Measurements from ENCODE around the gene METTL22. TPM values are rescaled to one million over a fixed set of nuclear protein-coding genes. Genes with fewer than 3 reads are reported as not detected.

Gene METTL22, protein sequence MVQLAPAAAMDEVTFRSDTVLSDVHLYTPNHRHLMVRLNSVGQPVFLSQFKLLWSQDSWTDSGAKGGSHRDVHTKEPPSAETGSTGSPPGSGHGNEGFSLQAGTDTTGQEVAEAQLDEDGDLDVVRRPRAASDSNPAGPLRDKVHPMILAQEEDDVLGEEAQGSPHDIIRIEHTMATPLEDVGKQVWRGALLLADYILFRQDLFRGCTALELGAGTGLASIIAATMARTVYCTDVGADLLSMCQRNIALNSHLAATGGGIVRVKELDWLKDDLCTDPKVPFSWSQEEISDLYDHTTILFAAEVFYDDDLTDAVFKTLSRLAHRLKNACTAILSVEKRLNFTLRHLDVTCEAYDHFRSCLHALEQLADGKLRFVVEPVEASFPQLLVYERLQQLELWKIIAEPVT
- total RNA-seq (10 to 100 TPM; 23.9 to 30.2 TPM), total RNA-seq (13.1 to 16.5 reads per million in 2 donors)

GRCh38 chr16:8621572-8622314 lies at the start of gene METTL22:
TSS of gene METTL22 (plus strand) at chr16:8621698. CDS start at chr16:8625666, 3,968 bp downstream.
- Mint-ChIP-seq H3K27me3 (peaks cover 14% of the 10 kb centered on the region), H3K36me3 (ENCODE audit: low read depth) (peaks cover under 1% of the 10 kb centered on the region), H3K27ac (peak within 1 kb of the TSS; percentile 94), H3K4me1 (peaks cover 13% of the 10 kb centered on the region), H3K4me3 (peak within 1 kb of the TSS; percentile 93)
- ATAC-seq (peak; percentile 99), DNase-seq (peak; percentile 86 to 96 (median 92))
- no peaks in the 10 kb centered on the region for H3K9me3 ChIP-seq (ENCODE audit: control insufficient read depth, low read length, poor library complexity, severe bottlenecking)

DNA sequence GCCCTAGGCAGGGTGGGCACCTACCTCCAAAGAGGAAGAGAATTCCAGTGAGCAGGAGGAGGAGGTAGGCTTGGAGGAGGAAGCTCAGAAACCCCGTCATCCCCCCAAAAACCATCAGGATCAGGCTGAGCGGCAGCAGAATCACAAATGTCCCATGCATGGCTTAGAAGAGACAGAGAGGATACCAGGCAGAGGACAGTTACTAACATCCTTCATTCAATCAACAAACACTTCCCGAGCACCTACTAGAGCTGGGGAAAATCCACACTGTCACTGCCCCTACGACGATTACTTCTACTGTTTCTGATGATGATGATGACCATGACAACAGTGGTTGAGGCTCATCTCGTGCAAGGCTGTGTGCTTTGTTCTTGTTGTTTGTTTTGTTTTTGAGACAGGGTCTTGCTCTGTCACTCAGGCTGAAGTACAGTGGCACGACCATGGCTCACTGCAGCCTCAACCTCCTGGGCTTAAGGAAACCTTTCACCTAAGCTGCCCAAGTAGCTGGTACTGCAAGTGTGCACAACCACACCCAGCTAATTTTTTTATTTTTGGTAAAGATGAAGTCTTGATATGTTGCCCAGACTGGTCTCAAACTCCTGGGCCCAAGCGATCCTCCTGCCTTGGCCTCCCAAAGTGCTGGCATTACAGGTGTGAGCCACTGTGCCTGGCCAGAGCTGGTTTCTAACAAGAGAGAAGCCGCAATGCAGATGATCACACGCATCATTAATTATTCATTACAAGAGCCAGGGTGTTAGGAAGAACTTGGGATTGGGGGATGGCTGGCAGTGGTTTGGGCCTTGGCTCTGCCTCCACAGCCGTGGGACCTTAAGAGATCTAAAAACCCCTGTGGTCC lies 49.2 kb upstream of the METTL22 start:
- Mint-ChIP-seq H3K27ac (no peak overlapping the region), H3K4me3 (no peak overlapping the region), H3K27me3 (peaks cover 74% of the 10 kb centered on the region), H3K36me3 (ENCODE audit: low read depth) (peaks cover 7% of the 10 kb centered on the region), H3K4me1 (peaks cover 7% of the 10 kb centered on the region)
- DNase-seq (no peak), ATAC-seq (no peak)
- H3K9me3 ChIP-seq (ENCODE audit: control insufficient read depth, low read length, poor library complexity, severe bottlenecking) = no peaks in the 10 kb centered on the region

DNA sequence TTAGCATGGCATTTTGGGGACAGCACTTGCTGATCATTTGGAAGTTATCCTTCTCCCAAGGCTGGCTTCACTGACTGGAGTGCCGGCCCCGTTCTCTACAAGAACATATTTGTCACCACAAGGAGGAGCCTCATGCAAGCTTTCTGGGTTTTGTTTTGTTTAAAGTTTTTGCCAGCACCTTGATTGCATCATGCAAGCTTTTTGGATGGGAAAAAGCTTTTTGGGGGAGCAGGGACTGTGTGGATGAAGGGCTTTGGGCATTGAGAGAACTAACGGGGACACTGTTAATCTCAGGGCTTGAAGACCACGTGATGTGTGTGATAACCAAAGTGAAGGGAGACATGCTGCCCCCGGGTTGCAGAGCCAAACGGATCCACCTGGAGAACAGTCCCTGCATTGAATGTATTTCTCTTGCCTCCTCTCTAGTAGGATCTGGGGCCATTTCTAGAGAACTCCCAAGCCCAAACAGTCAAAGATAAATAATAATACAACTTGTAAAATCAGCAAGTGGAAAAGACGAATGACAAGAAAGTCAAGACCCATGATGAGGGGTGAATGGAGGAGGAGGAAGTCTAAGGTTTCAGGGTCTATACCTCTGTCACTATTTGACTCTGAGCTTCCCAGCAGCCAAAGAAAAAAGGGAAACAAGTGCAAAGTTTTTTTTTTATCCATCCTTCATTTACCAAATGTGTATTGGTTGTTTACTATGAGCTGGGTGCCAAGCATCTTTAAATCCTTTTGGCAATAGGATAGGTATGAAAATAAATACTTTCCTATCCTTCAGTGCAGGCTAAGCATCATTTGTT lies 48.4 kb upstream of the METTL22 start:
- peaks cover 81% of the 10 kb centered on the region for H3K27me3 Mint-ChIP-seq
- peaks cover 7% of the 10 kb centered on the region for H3K4me1 Mint-ChIP-seq
- H3K27ac Mint-ChIP-seq = no peak overlapping the region
- ATAC-seq (no peak), DNase-seq (no peak)
- H3K36me3 Mint-ChIP-seq (ENCODE audit: low read depth) = peaks cover 7% of the 10 kb centered on the region
- H3K9me3 ChIP-seq (ENCODE audit: control insufficient read depth, low read length, poor library complexity, severe bottlenecking) = no peaks in the 10 kb centered on the region
- peak overlapping the region; percentile 36 for H3K4me3 Mint-ChIP-seq

- peaks cover 79% of the 10 kb centered on the region for H3K27me3 Mint-ChIP-seq
These were observed 46.1 kb upstream of the METTL22 start for GRCh38 chr16:8575399-8575798.

GRCh38 chr16:8576141-8577004 lies 45.1 kb upstream of the METTL22 start:
- no peaks in the 10 kb centered on the region for H3K9me3 ChIP-seq (ENCODE audit: control insufficient read depth, low read length, poor library complexity, severe bottlenecking)
- Mint-ChIP-seq H3K27me3 (peaks cover 70% of the 10 kb centered on the region), H3K4me3 (no peak overlapping the region), H3K36me3 (ENCODE audit: low read depth) (peaks cover 7% of the 10 kb centered on the region), H3K27ac (no peak overlapping the region), H3K4me1 (peaks cover 7% of the 10 kb centered on the region)
- DNase-seq (no peak), ATAC-seq (no peak)

More at GRCh38 chr16:8575399-8575798, 46.1 kb upstream of the METTL22 start:
- Mint-ChIP-seq H3K36me3 (ENCODE audit: low read depth) (peaks cover 7% of the 10 kb centered on the region), H3K4me3 (no peak overlapping the region), H3K4me1 (peaks cover 7% of the 10 kb centered on the region), H3K27ac (no peak overlapping the region)
- no peak for ATAC-seq
- DNase-seq = no peak
- H3K9me3 ChIP-seq (ENCODE audit: control insufficient read depth, low read length, poor library complexity, severe bottlenecking) = no peaks in the 10 kb centered on the region

DNA sequence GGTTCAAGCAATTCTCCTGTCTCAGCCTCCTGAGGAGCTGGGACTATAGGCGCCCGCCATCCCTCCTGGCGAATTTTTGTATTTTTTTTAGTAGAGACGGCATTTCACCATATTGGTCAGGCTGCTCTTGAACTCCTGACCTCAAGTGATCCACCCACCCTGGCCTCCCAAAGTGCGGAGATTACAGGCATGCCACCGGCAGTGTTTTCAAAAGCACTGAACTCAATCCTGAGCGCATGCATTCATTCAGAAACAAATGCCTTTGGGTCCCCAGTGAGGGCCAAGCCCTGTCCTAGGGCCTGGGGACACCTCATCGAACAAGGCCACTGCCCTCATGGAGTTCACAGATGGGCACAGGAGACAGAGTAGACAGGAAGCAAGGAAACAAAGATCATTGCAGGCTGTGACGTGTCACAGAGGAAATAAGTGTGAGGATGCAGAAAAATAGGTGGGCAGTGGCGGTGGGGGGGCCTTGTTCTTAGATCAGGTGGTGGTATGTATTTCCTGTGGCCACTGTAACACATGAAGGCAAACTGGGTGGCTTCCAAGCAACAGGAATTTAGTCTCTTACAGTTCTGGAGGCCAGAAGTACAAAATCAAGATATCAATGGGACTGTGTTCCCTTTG lies 43.7 kb upstream of the METTL22 start:
- H3K4me1 Mint-ChIP-seq = peaks cover 7% of the 10 kb centered on the region
- no peak overlapping the region for H3K4me3 Mint-ChIP-seq
- H3K9me3 ChIP-seq (ENCODE audit: control insufficient read depth, low read length, poor library complexity, severe bottlenecking) = no peaks in the 10 kb centered on the region
- no peak overlapping the region for H3K27ac Mint-ChIP-seq
- peaks cover 67% of the 10 kb centered on the region for H3K27me3 Mint-ChIP-seq
- DNase-seq (no peak), ATAC-seq (no peak)
- peaks cover 7% of the 10 kb centered on the region for H3K36me3 Mint-ChIP-seq (ENCODE audit: low read depth)

GRCh38 chr16:8579559-8579958 lies 41.9 kb upstream of the METTL22 start:
- DNase-seq (no peak), ATAC-seq (no peak)
- Mint-ChIP-seq H3K27me3 (peaks cover 62% of the 10 kb centered on the region), H3K36me3 (ENCODE audit: low read depth) (peaks cover 4% of the 10 kb centered on the region), H3K4me1 (peaks cover 5% of the 10 kb centered on the region), H3K27ac (no peak overlapping the region), H3K4me3 (no peak overlapping the region)
- H3K9me3 ChIP-seq (ENCODE audit: control insufficient read depth, low read length, poor library complexity, severe bottlenecking) = no peaks in the 10 kb centered on the region

- H3K36me3 Mint-ChIP-seq (ENCODE audit: low read depth) = peaks cover 3% of the 10 kb centered on the region
- no peaks in the 10 kb centered on the region for H3K4me1 Mint-ChIP-seq
- H3K9me3 ChIP-seq (ENCODE audit: control insufficient read depth, low read length, poor library complexity, severe bottlenecking) = no peaks in the 10 kb centered on the region
- no peak overlapping the region for H3K27ac Mint-ChIP-seq
- DNase-seq (no peak), ATAC-seq (no peak)
- H3K4me3 Mint-ChIP-seq = no peak overlapping the region
- H3K27me3 Mint-ChIP-seq = peaks cover 55% of the 10 kb centered on the region
These were observed 39.5 kb upstream of the METTL22 start for GRCh38 chr16:8581831-8582580.

DNA sequence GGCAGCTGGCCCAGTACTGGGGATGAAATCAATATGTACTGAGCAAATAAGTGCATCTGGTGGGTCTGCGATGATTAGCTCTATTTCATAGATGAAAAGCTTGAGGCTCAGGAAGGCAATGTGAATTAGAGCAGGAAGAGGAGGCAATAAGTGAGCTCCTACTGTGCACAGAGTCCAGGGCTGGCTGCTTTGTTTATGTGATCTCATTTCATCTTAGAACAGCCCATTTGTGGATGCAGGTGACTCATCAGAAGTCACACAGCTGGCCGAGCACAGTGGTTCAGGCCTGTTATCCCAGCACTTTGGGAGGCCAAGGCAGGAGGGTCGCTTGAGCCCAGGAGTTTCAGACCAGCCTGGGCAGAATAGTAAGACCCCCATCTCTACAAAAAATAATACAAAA lies 38.3 kb upstream of the METTL22 start:
- Mint-ChIP-seq H3K4me1 (no peaks in the 10 kb centered on the region), H3K4me3 (no peak overlapping the region), H3K36me3 (ENCODE audit: low read depth) (peaks cover 5% of the 10 kb centered on the region), H3K27ac (no peak overlapping the region), H3K27me3 (peaks cover 57% of the 10 kb centered on the region)
- no peaks in the 10 kb centered on the region for H3K9me3 ChIP-seq (ENCODE audit: control insufficient read depth, low read length, poor library complexity, severe bottlenecking)
- ATAC-seq (no peak), DNase-seq (no peak)

GRCh38 chr16:8583732-8584131 lies 37.8 kb upstream of the METTL22 start:
- H3K36me3 Mint-ChIP-seq (ENCODE audit: low read depth) = peaks cover 5% of the 10 kb centered on the region
- H3K27me3 Mint-ChIP-seq = peaks cover 58% of the 10 kb centered on the region
- no peaks in the 10 kb centered on the region for H3K9me3 ChIP-seq (ENCODE audit: control insufficient read depth, low read length, poor library complexity, severe bottlenecking)
- no peaks in the 10 kb centered on the region for H3K4me1 Mint-ChIP-seq
- ATAC-seq (no peak), DNase-seq (no peak)
- H3K4me3 Mint-ChIP-seq = no peak overlapping the region
- no peak overlapping the region for H3K27ac Mint-ChIP-seq

- peaks cover 58% of the 10 kb centered on the region for H3K27me3 Mint-ChIP-seq
- H3K27ac Mint-ChIP-seq = no peak overlapping the region
- no peak overlapping the region for H3K4me3 Mint-ChIP-seq
These were observed 36.5 kb upstream of the METTL22 start for GRCh38 chr16:8585041-8585440.

More at GRCh38 chr16:8585041-8585440, 36.5 kb upstream of the METTL22 start:
- H3K36me3 Mint-ChIP-seq (ENCODE audit: low read depth) = peaks cover 5% of the 10 kb centered on the region
- no peak for DNase-seq
- no peak for ATAC-seq
- H3K9me3 ChIP-seq (ENCODE audit: control insufficient read depth, low read length, poor library complexity, severe bottlenecking) = no peaks in the 10 kb centered on the region
- no peaks in the 10 kb centered on the region for H3K4me1 Mint-ChIP-seq
